GM18951 (cell line): Measurements from ENCODE around the gene ZBTB48.
A peak's percentile ranks its signal among the peaks of the same experiment; 100 is the strongest.

Experiments
- POLR2A ChIP-seq: IDR thresholded peaks from 4 replicates; pipeline ENCODE4 v1.6.1; 2011; ENCODE audit warnings: mild to moderate bottlenecking; ENCODE audit not compliant: insufficient read length, insufficient read depth; ENCODE audit errors: extremely low read depth
- in situ Hi-C: fragments of 300-500 bp; cut with MboI; formaldehyde crosslinking; loops from one replicate; pipeline ENCODE4 v1.12.0; 2022; ENCODE audit warnings: low sequenced_read_pairs, mixed read lengths, inconsistent platforms; ENCODE audit not compliant: unreplicated experiment

ZBTB48 gene

GRCh38 chr1:6601049-6601922, 21.5 kb downstream of the ZBTB48 start:
- in situ Hi-C loops: no loop called here
- TF ChIP-seq POLR2A: no peak

GRCh38 chr1:6601923-6602668, 22.3 kb downstream of the ZBTB48 start:
- no peak for TF ChIP-seq POLR2A
- in situ Hi-C loops: no loop called here

GRCh38 chr1:6602669-6603237, 23.0 kb downstream of the ZBTB48 start, which contains the start of gene KLHL21:
TSS of gene KLHL21 (minus strand) at chr1:6602869. CDS start at chr1:6602817, 52 bp downstream.
- in situ Hi-C loops: no loop called here
- TF ChIP-seq POLR2A: peak; percentile 95

- in situ Hi-C loops: no loop called here
- TF ChIP-seq POLR2A: peak; percentile 11
Measured at GRCh38 chr1:6603238-6603914, 23.6 kb downstream of the ZBTB48 start.

GRCh38 chr1:6603915-6604558, 24.2 kb downstream of the ZBTB48 start:
- TF ChIP-seq POLR2A: no peak
- in situ Hi-C loops: no loop called here

GRCh38 chr1:6612641-6613360, 33.0 kb downstream of the ZBTB48 start:
- in situ Hi-C loops: no loop called here
- no peak for TF ChIP-seq POLR2A

- in situ Hi-C loops: no loop called here
- TF ChIP-seq POLR2A: peak; percentile 53
Measured at GRCh38 chr1:6613361-6614018, 33.7 kb downstream of the ZBTB48 start, which contains the start of gene PHF13. TSS of gene PHF13 (plus strand) at chr1:6613731. CDS start at chr1:6614067, 336 bp downstream.

- TF ChIP-seq POLR2A: peak; percentile 22
- in situ Hi-C loops: no loop called here
Measured at GRCh38 chr1:6614019-6614928, 34.5 kb downstream of the ZBTB48 start.

GRCh38 chr1:6614929-6615785, 35.4 kb downstream of the ZBTB48 start:
- in situ Hi-C loops: no loop called here
- no peak for TF ChIP-seq POLR2A

GRCh38 chr1:6619045-6619444, 39.3 kb downstream of the ZBTB48 start:
- TF ChIP-seq POLR2A: no peak
- in situ Hi-C loops: no loop called here
